K562 (cell line): Measurements from ENCODE around the gene FCER2. TPM values are rescaled to one million over a fixed set of nuclear protein-coding genes. Genes with fewer than 3 reads are reported as not detected.

ENCODE experiments used
- ARID2 ChIP-seq: fragments of 450-650 bp; IDR thresholded peaks from 2 replicates; pipeline ENCODE4 v1.6.1; 2017; ENCODE audit warnings: antibody characterized with exemption, mild to moderate bottlenecking
- ESRRA ChIP-seq: fragments of 450-650 bp; IDR thresholded peaks from 2 replicates; pipeline ENCODE4 v1.6.1; 2014; ENCODE audit warnings: low read depth, mild to moderate bottlenecking, moderate library complexity, borderline replicate concordance
- GATAD2A ChIP-seq: fragments of 450-650 bp; IDR thresholded peaks from 2 replicates; pipeline ENCODE4 v1.6.1; 2017
- HDAC3 ChIP-seq: fragments of 450-650 bp; IDR thresholded peaks from 2 replicates; pipeline ENCODE4 v1.6.1; 2018; ENCODE audit warnings: borderline replicate concordance, mild to moderate bottlenecking, moderate library complexity; ENCODE audit not compliant: partially characterized antibody
- HNRNPL ChIP-seq: fragments of 200-400 bp; formaldehyde crosslinking; IDR thresholded peaks from 2 replicates; pipeline ENCODE4 v1.6.1; 2017; ENCODE audit warnings: low read depth, mild to moderate bottlenecking, low read length
- KLF16 ChIP-seq: IDR thresholded peaks from 2 replicates; pipeline ENCODE4 v1.6.1; 2016; ENCODE audit warnings: antibody characterized with exemption
- MTA3 ChIP-seq: fragments of 450-650 bp; formaldehyde crosslinking; IDR thresholded peaks from 2 replicates; pipeline ENCODE4 v1.6.1; 2017; ENCODE audit warnings: mild to moderate bottlenecking, borderline replicate concordance
- NCOR1 ChIP-seq: fragments of 450-650 bp; IDR thresholded peaks from 2 replicates; pipeline ENCODE4 v1.6.1; 2016; ENCODE audit warnings: mild to moderate bottlenecking, moderate library complexity
- NR1H2 ChIP-seq: sonication (generic); formaldehyde crosslinking; IDR thresholded peaks from 2 replicates; pipeline ENCODE4 v1.4.0; 2020; ENCODE audit warnings: mild to moderate bottlenecking, missing genetic modification reagents
- POLR2B ChIP-seq: fragments of 450-650 bp; IDR thresholded peaks from 2 replicates; pipeline ENCODE4 v1.6.1; 2018; ENCODE audit warnings: low read depth; ENCODE audit not compliant: partially characterized antibody
- SMARCE1 ChIP-seq: fragments of 450-650 bp; IDR thresholded peaks from 2 replicates; pipeline ENCODE4 v1.7.1; 2016; ENCODE audit warnings: mild to moderate bottlenecking
- ZFX ChIP-seq: sonication (generic); formaldehyde crosslinking; IDR thresholded peaks from 2 replicates; pipeline ENCODE4 v1.8.0; 2022; ENCODE audit warnings: mild to moderate bottlenecking, missing genetic modification reagents, moderate library complexity
- polyA plus RNA-seq, 8 experiments: library from polyadenylated mRNA; depleted of rRNA in 4 of 8; stranded (reverse) in 5 of 8; unstranded in 3 of 8; fragments of >200 nt; fragmentation: Nextera tagmentation in 2 of 8; fragmentation: Illumina TruSeq in 1 of 8; extraction: Ambion mirVana in 2 of 8; extraction: Trizol in 1 of 8; gene quantifications; 2 replicates each; pipeline versions ENCODE4 v1.2.1 to v1.2.3, GENCODE V29; 2011 to 2014; ENCODE audit warnings: inconsistent platforms in 1 of 8, missing spikeins in 1 of 8
- total RNA-seq, 7 experiments: library from RNA; depleted of rRNA in 6 of 7; stranded (reverse); fragments of >200 nt in 6 of 7; fragmentation: Illumina TruSeq in 2 of 7; extraction: Trizol in 2 of 7; gene quantifications; 2 replicates each; pipeline versions ENCODE4 v1.2.1 to v1.2.3, GENCODE V29; 2011 to 2021; ENCODE audit warnings: low replicate concordance in 1 of 7
- TF ChIP-seq, protein P1 (sequence below): sonication (generic); formaldehyde crosslinking; IDR thresholded peaks from 2 replicates; pipeline ENCODE4 v1.8.0; 2022; ENCODE audit warnings: missing genetic modification reagents, mild to moderate bottlenecking, borderline replicate concordance
- TF ChIP-seq, protein P2 (sequence below): sonication (generic); formaldehyde crosslinking; IDR thresholded peaks from 2 replicates; pipeline ENCODE4 v1.8.1; 2023; ENCODE audit warnings: mild to moderate bottlenecking, missing genetic modification reagents
- TF ChIP-seq, protein P3 (sequence below), 2 experiments: fragments of 450-650 bp in 1 of 2; sonication (generic) in 1 of 2; formaldehyde crosslinking in 1 of 2; IDR thresholded peaks in 1 of 2; conservative IDR thresholded peaks in 1 of 2; 2 replicates each; pipeline versions ENCODE4 v1.6.1 to v1.8.1; 2016 to 2023; ENCODE audit warnings: mild to moderate bottlenecking in 2 of 2, moderate library complexity in 2 of 2, inconsistent platforms in 1 of 2, missing genetic modification reagents in 1 of 2
- TF ChIP-seq, protein P4 (sequence below), 2 experiments: IDR thresholded peaks; 2 replicates each; pipeline ENCODE4 v1.6.1; 2011; ENCODE audit warnings: borderline replicate concordance in 1 of 2, control low read depth in 1 of 2, low read depth in 1 of 2, low read length in 1 of 2, mild to moderate bottlenecking in 1 of 2, mixed read lengths in 1 of 2, moderate library complexity in 1 of 2; ENCODE audit not compliant: insufficient read depth in 1 of 2, insufficient read length in 1 of 2, poor library complexity in 1 of 2, severe bottlenecking in 1 of 2; ENCODE audit errors: extremely low read depth in 1 of 2
- TF ChIP-seq, protein P5 (sequence below): IDR thresholded peaks from 2 replicates; pipeline ENCODE4 v1.6.1; 2012; ENCODE audit warnings: low read depth, low read length, improper control_type of control experiment, borderline replicate concordance

Gene FCER2
- total and polyA plus RNA-seq, 9 of the 15 experiments (the other 6 are each of a cell fraction or from before 2014, with no cell fraction given): 0.11 TPM; not detected in 8

DNA sequence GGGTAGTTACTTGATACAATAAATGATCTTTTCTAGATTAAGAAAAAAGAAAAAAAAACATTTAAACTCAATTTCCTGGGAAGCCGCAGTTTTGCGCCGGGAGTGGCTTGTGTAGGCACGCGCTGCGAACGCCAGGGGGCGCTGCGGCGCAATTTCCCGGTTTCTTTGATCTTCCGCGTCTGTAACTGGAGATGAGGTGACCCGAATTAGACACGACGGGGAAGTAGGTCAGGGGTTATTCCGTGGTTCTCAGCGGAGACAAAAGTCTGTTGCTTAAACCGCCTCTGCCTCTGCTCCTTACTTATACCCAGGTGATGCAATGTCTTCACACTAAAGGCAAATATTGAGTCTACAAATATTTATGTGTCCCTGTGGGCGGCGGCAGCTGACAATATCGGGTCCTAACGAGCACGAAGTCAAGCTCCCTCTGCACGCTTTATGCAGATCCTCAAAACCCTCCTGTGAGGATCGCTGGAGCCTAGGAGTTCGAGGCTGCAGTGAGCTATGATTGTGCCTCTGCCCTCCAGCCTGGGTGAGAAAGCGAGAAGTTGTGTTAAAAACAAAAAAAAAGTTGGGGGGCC, 49.8 kb downstream of the FCER2 start (continued):
- TF ChIP-seq, protein P1, sequence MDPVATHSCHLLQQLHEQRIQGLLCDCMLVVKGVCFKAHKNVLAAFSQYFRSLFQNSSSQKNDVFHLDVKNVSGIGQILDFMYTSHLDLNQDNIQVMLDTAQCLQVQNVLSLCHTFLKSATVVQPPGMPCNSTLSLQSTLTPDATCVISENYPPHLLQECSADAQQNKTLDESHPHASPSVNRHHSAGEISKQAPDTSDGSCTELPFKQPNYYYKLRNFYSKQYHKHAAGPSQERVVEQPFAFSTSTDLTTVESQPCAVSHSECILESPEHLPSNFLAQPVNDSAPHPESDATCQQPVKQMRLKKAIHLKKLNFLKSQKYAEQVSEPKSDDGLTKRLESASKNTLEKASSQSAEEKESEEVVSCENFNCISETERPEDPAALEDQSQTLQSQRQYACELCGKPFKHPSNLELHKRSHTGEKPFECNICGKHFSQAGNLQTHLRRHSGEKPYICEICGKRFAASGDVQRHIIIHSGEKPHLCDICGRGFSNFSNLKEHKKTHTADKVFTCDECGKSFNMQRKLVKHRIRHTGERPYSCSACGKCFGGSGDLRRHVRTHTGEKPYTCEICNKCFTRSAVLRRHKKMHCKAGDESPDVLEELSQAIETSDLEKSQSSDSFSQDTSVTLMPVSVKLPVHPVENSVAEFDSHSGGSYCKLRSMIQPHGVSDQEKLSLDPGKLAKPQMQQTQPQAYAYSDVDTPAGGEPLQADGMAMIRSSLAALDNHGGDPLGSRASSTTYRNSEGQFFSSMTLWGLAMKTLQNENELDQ: no peak
- TF ChIP-seq, protein P2, sequence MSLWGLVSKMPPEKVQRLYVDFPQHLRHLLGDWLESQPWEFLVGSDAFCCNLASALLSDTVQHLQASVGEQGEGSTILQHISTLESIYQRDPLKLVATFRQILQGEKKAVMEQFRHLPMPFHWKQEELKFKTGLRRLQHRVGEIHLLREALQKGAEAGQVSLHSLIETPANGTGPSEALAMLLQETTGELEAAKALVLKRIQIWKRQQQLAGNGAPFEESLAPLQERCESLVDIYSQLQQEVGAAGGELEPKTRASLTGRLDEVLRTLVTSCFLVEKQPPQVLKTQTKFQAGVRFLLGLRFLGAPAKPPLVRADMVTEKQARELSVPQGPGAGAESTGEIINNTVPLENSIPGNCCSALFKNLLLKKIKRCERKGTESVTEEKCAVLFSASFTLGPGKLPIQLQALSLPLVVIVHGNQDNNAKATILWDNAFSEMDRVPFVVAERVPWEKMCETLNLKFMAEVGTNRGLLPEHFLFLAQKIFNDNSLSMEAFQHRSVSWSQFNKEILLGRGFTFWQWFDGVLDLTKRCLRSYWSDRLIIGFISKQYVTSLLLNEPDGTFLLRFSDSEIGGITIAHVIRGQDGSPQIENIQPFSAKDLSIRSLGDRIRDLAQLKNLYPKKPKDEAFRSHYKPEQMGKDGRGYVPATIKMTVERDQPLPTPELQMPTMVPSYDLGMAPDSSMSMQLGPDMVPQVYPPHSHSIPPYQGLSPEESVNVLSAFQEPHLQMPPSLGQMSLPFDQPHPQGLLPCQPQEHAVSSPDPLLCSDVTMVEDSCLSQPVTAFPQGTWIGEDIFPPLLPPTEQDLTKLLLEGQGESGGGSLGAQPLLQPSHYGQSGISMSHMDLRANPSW (CRISPR knock-in tag): no peak
- TF ChIP-seq POLR2B (no peak), ZFX (CRISPR knock-in tag) (no peak), ARID2 (peak; percentile 59; the same call in 1 of the 2 replicates), ESRRA (peak; percentile 75; the same call in 1 of the 2 replicates), HDAC3 (peak; percentile 89), NR1H2 (CRISPR knock-in tag) (no peak), NCOR1 (peak; percentile 79), SMARCE1 (peak; percentile 35; the same call in 1 of the 2 replicates), KLF16 (peak; percentile 63; the same call in 1 of the 2 replicates), MTA3 (peak; percentile 36; the same call in 1 of the 2 replicates), HNRNPL (no peak), GATAD2A (no peak)
- TF ChIP-seq, protein P3, sequence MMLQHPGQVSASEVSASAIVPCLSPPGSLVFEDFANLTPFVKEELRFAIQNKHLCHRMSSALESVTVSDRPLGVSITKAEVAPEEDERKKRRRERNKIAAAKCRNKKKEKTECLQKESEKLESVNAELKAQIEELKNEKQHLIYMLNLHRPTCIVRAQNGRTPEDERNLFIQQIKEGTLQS (IDR thresholded peaks at IDR 0.05): peak; percentile 96
- TF ChIP-seq, protein P3 (CRISPR knock-in tag; conservative IDR thresholded peaks at IDR 0.05): no peak; the same call in none of the 2 replicates
- TF ChIP-seq, protein P4, sequence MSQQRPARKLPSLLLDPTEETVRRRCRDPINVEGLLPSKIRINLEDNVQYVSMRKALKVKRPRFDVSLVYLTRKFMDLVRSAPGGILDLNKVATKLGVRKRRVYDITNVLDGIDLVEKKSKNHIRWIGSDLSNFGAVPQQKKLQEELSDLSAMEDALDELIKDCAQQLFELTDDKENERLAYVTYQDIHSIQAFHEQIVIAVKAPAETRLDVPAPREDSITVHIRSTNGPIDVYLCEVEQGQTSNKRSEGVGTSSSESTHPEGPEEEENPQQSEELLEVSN (IDR thresholded peaks at IDR 0.05; ENCODE audit: borderline replicate concordance in 1 of 2, extremely low read depth in 1 of 2, insufficient read depth in 1 of 2, insufficient read length in 1 of 2, low read depth in 1 of 2, low read length in 1 of 2, poor library complexity in 1 of 2, severe bottlenecking in 1 of 2): peak in 1 of 2 experiments; percentile 51
- TF ChIP-seq, protein P5, sequence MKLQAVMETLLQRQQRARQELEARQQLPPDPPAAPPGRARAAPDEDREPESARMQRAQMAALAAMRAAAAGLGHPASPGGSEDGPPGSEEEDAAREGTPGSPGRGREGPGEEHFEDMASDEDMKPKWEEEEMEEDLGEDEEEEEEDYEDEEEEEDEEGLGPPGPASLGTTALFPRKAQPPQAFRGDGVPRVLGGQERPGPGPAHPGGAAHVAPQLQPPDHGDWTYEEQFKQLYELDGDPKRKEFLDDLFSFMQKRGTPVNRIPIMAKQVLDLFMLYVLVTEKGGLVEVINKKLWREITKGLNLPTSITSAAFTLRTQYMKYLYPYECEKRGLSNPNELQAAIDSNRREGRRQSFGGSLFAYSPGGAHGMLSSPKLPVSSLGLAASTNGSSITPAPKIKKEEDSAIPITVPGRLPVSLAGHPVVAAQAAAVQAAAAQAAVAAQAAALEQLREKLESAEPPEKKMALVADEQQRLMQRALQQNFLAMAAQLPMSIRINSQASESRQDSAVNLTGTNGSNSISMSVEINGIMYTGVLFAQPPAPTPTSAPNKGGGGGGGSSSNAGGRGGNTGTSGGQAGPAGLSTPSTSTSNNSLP: peak; percentile 24; the same call in 1 of the 2 replicates
